LNCAP (cell line): ENCODE measurements around the gene CYP3A5.

Experiments used
- CTCF ChIP-seq: fragments of 450-650 bp; IDR thresholded peaks from 2 replicates; pipeline ENCODE4 v1.5.1; 2017; ENCODE audit warnings: mild to moderate bottlenecking

The CYP3A5 gene

GRCh38 chr7:99645590-99645989 lies 34.2 kb downstream of the CYP3A5 start:
- TF ChIP-seq CTCF: no peak

GRCh38 chr7:99644431-99644830 lies 35.4 kb downstream of the CYP3A5 start:
- TF ChIP-seq CTCF: no peak

- no peak for TF ChIP-seq CTCF
These were observed 36.3 kb downstream of the CYP3A5 start for GRCh38 chr7:99643464-99643863.

GRCh38 chr7:99642027-99642426 lies 37.8 kb downstream of the CYP3A5 start:
- TF ChIP-seq CTCF: no peak

- TF ChIP-seq CTCF: no peak
These were observed 40.5 kb downstream of the CYP3A5 start for GRCh38 chr7:99639267-99639666.

GRCh38 chr7:99638731-99639130 lies 41.1 kb downstream of the CYP3A5 start:
- TF ChIP-seq CTCF: no peak

- TF ChIP-seq CTCF: peak; percentile 51
These were observed 48.3 kb downstream of the CYP3A5 start for GRCh38 chr7:99631295-99632109.

- no peak for TF ChIP-seq CTCF
These were observed 50.2 kb downstream of the CYP3A5 start for GRCh38 chr7:99629643-99630042.
